ENCODE measurements around the gene HHIPL1. TPM values are rescaled to one million over a fixed set of nuclear protein-coding genes. Genes with fewer than 3 reads are reported as not detected.
A peak's percentile ranks its signal among the peaks of the same experiment; 100 is the strongest.

Gene HHIPL1
- total RNA-seq, 4 donors from 2014 or later = 2.6 to 3.9 (median 3.1) TPM

DNA sequence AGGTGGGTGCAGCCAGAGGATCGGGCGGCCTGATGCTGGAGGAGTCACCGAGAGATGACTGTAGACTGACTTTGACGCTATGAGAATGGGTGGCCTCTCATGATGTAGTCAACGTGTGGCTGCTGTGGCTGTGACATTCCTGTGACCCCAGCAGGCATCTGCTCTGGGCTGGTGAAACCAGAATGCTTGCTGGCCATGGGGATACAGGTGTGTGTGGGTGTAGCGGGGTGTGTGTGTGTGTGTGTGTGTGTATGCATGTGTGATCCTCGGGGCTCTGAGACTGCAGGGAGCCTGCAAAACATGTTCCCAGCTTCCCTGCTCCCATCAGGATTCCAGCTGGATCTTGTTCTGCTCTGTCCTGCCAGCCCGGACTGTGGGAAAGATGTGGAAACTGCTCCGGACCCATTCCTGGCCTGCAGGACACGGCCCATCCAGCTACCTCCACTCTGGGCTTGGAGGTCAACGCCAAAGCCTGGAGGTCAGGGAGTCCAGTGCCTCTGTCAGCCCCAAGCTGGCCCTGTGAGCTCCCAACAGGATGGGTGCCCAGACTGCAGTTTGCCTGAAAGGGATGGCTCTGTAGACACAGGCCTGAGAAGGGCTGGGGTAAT lies 18.8 kb upstream of the HHIPL1 start:
- Histone ChIP-seq H3K4me3 (no peak overlapping the region), H3K4me1 (peaks cover 0 to 6% (median 0%) of the 10 kb centered on the region in 4 donors), H3K36me3 (no peaks in the 10 kb centered on the region), H3K27ac (no peak overlapping the region), H3K9me3 (no peaks in the 10 kb centered on the region), H3K27me3 (peaks cover 0 to 9% of the 10 kb centered on the region in 2 donors)
- no peak for DNase-seq (ENCODE audit: low spot score in 2 of 2)
- 81 to 86% methylated on average over 8 to 9 of the region's 11 CpGs for WGBS, 2 donors
- TF ChIP-seq, protein P1, sequence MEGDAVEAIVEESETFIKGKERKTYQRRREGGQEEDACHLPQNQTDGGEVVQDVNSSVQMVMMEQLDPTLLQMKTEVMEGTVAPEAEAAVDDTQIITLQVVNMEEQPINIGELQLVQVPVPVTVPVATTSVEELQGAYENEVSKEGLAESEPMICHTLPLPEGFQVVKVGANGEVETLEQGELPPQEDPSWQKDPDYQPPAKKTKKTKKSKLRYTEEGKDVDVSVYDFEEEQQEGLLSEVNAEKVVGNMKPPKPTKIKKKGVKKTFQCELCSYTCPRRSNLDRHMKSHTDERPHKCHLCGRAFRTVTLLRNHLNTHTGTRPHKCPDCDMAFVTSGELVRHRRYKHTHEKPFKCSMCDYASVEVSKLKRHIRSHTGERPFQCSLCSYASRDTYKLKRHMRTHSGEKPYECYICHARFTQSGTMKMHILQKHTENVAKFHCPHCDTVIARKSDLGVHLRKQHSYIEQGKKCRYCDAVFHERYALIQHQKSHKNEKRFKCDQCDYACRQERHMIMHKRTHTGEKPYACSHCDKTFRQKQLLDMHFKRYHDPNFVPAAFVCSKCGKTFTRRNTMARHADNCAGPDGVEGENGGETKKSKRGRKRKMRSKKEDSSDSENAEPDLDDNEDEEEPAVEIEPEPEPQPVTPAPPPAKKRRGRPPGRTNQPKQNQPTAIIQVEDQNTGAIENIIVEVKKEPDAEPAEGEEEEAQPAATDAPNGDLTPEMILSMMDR (IDR thresholded peaks at IDR 0.05) = no peak
- no peak for TF ChIP-seq EP300 (IDR thresholded peaks at IDR 0.05)

DNA sequence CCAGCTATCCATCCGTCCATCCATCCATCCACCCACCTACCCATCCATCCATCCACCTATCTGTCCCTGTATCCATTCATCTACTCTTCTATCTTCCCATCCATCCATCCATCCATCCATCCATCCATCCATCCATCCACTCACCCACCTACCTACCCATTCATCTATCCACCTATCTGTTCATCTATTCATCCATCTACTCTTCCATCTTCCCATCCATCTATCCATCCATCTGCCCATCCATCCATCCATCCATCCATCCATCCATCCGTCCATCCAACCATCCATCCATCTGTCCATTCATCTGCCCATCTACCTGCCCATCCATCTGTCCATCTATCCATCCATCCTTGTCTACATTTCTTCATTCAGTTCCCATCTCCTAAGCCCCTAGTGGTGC lies 17.8 kb upstream of the HHIPL1 start:
- Histone ChIP-seq H3K27ac (no peak overlapping the region), H3K4me3 (no peak overlapping the region), H3K27me3 (peaks cover 0 to 7% of the 10 kb centered on the region in 2 donors), H3K36me3 (no peaks in the 10 kb centered on the region), H3K4me1 (peaks cover 0 to 6% (median 0%) of the 10 kb centered on the region in 4 donors), H3K9me3 (no peaks in the 10 kb centered on the region)
- no peak for DNase-seq (ENCODE audit: low spot score in 2 of 2)
- 90 to 91% methylated on average over 2 of the region's 2 CpGs for WGBS, 2 donors
- TF ChIP-seq, protein P1 (IDR thresholded peaks at IDR 0.05) = no peak
- TF ChIP-seq EP300 (IDR thresholded peaks at IDR 0.05) (no peak), POLR2A (IDR thresholded peaks at IDR 0.05) (no peak)

DNA sequence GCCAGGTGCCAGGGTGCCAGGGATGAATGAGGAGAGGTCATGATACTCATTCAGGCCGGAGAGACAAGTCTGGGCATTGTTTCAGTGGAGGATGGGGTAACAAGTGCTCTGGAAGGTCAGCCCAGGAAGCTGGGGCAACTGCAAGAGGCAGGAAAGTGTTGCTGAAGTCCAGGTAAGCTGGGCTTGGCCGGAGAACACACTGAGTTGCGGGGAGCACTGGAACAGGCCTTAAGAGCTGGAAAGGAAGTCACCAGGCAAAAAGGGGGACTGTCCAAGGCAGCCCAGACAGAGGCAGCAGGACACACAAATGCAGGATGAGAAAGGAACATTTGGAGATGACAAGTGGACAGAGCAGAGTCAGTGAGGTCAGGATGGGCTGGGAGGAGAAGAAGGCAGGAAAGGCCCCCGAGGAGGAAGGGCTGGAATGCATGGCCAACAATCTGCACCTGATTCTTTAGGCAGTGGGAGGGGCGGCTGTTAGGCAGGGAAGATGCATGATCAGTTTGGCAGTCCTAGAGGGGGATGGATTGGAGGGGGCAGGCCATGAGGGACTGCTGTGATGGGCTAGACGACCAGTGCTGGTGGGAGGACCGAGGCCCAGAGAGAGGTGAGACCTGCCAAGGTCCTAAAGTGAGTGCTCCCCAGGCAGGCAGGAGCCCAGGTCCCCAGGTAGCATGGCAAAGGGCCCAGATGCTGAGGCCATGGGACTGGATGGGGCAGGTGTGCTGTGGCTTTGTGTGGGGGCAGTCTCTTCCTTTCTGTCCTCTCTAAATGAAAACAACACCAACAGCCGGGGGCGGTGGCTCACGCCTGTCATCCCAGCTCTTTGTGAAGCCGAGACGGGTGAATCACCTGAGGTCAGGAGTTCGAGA lies 17.2 kb upstream of the HHIPL1 start:
- Histone ChIP-seq H3K4me3 (no peak overlapping the region), H3K27me3 (peaks cover 0 to 7% of the 10 kb centered on the region in 2 donors), H3K9me3 (no peaks in the 10 kb centered on the region), H3K27ac (no peak overlapping the region), H3K4me1 (peaks cover 0 to 4% (median 0%) of the 10 kb centered on the region in 4 donors), H3K36me3 (no peaks in the 10 kb centered on the region)
- 80 to 82% methylated on average over 13 of the region's 13 CpGs for WGBS, 2 donors
- TF ChIP-seq POLR2A (IDR thresholded peaks at IDR 0.05) (no peak), EP300 (IDR thresholded peaks at IDR 0.05) (no peak)
- TF ChIP-seq, protein P1 (IDR thresholded peaks at IDR 0.05) = no peak
- no peak for DNase-seq (ENCODE audit: low spot score in 2 of 2)

DNA sequence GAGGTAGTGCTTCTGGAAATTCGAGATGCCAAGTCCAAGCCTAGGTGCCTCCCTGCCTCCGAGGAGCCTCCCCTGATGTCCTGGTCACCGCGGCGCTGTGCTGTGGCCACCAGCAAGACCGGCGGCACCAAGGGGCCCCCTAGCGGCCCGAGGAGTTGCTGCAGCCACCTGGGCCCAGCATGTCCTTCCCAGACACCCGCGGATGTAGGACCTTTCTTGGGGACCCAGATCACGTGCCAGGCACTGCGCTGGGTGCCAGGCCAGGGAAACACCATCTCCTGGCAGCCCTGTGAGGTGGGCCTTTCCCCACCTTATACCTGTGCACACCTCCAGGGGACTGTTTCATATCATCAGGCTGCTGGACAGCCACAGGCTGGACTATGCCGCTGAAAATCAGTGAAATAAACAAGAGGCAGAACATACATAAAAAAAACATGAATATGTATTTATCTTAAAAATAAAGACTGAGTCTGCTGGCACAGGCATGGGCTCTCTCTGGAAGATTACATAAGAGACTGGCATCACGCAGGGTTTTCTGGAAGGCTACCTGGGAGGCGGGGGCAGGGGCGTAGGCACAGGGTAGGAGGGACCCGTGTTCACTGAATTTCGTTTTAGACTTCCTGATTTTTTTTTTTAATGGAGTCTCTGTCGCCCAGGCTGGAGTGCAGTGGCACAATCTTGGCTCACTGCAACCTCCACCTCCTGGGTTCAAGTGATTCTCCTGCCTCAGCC lies 15.9 kb upstream of the HHIPL1 start:
- DNase-seq (ENCODE audit: low spot score in 2 of 2) = peak; percentile 51 to 71
- Histone ChIP-seq H3K27me3 (peaks cover 0 to 7% of the 10 kb centered on the region in 2 donors), H3K36me3 (no peaks in the 10 kb centered on the region), H3K9me3 (no peaks in the 10 kb centered on the region), H3K4me3 (no peak overlapping the region), H3K27ac (no peak overlapping the region), H3K4me1 (no peaks in the 10 kb centered on the region)
- TF ChIP-seq EP300 (IDR thresholded peaks at IDR 0.05) = peak in 1 of 2 donors; percentile 8
- TF ChIP-seq POLR2A (IDR thresholded peaks at IDR 0.05) = no peak
- TF ChIP-seq, protein P1 (IDR thresholded peaks at IDR 0.05) = peak; percentile 92 to 95 (median 94)
- WGBS, 2 donors = 25 to 40% methylated on average over 12 to 20 of the region's 20 CpGs

Data from tibial nerve (tissue), 4 donors.